GM12892 (cell line): ENCODE measurements around the gene PLEKHG3.

ENCODE experiments used
- POLR2A ChIP-seq: IDR thresholded peaks from 2 replicates; pipeline ENCODE4 v1.6.1; 2011; ENCODE audit warnings: low read depth, low read length, control low read depth
- POLR2AphosphoS5 ChIP-seq: IDR thresholded peaks from 2 replicates; pipeline ENCODE4 v1.6.1; 2011; ENCODE audit warnings: low read depth, low read length, control low read depth
- TAF1 ChIP-seq: IDR thresholded peaks from 2 replicates; pipeline ENCODE4 v1.6.1; 2011; ENCODE audit warnings: low read depth, mild to moderate bottlenecking, control low read depth, low read length, borderline replicate concordance

GRCh38 chr14:64693810-64694165, 10.4 kb upstream of the PLEKHG3 start:
- TF ChIP-seq POLR2A (no peak), POLR2AphosphoS5 (no peak), TAF1 (no peak)
